Ectodermal cell (in vitro differentiated cells): ENCODE data around the gene CST6.

Experiments used
- H3K27ac ChIP-seq: 2 replicates; pipeline ENCODE4 v1.7.0; 2013; ENCODE audit warnings: mild to moderate bottlenecking, low read depth, low read length; ENCODE audit not compliant: insufficient read depth, poor library complexity, severe bottlenecking
- H3K27me3 ChIP-seq: 2 replicates; pipeline ENCODE4 v1.7.0; 2013; ENCODE audit warnings: mild to moderate bottlenecking, low read length; ENCODE audit not compliant: insufficient read depth, control insufficient read depth, poor library complexity, severe bottlenecking
- H3K36me3 ChIP-seq: one replicate; pipeline ENCODE4 v1.7.0; 2013; ENCODE audit warnings: low read length; ENCODE audit not compliant: control insufficient read depth, insufficient read depth
- H3K4me1 ChIP-seq: one replicate; pipeline ENCODE4 v1.7.0; 2013; ENCODE audit warnings: low read length; ENCODE audit not compliant: control insufficient read depth, insufficient read depth
- H3K4me3 ChIP-seq: 2 replicates; pipeline ENCODE4 v1.7.0; 2013; ENCODE audit warnings: low read depth, low read length, control low read depth; ENCODE audit not compliant: insufficient read depth
- H3K9me3 ChIP-seq: 2 replicates; pipeline ENCODE4 v1.7.0; 2013; ENCODE audit warnings: mild to moderate bottlenecking, low read length, moderate library complexity; ENCODE audit not compliant: control insufficient read depth
- WGBS, 2 experiments: methylation state at CpG; one replicate each; pipeline ENCODE4 v1.1.7; 2013; ENCODE audit warnings: missing lambda C conversion rate in 2 of 2; 5-methylcytosine and 5-hydroxymethylcytosine counted together

The CST6 gene

DNA sequence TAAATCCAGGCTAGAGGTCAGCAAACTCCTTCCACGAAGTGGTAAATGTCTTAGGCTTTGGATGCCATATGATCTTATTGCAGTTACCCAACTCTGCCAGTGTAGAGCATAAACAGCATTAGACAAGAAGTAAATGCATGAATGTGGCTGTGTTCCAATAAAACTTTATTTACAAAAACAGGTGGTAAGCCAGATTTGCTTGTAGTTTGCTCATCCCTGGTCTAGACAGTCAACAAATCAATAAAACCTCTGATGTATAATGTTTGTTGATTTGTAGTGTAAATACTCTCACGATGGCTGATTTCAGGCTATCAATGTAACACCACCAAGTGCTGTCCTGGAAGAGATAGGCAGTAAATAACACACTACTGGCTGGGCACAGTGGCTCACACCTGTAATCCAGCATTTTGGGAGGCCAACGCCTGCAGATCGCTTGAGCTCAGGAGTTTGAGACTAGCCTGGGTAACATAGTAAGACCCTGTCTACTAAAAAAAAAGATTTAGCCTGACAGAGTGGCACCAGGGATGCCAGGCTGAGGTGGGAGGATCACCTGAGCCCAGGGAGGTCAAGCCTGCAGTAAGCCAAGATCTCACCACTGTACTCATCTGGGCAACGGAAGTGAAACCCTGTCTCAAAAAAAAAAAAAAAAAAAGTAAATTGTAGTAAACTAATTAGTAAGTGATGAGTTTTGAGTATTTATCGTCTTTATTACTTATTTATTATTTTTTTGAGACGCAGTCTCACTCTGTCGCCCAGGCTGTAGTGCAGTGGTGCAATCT lies 21.3 kb downstream of the CST6 start:
- Histone ChIP-seq H3K9me3 (no peaks in the 10 kb centered on the region), H3K27ac (no peak overlapping the region), H3K27me3 (peaks cover 1% of the 10 kb centered on the region), H3K4me3 (no peak overlapping the region), H3K36me3 (no peaks in the 10 kb centered on the region), H3K4me1 (no peaks in the 10 kb centered on the region)
- 92 to 93% methylated on average over 7 to 8 of the region's 8 CpGs for WGBS, 2 experiments

DNA sequence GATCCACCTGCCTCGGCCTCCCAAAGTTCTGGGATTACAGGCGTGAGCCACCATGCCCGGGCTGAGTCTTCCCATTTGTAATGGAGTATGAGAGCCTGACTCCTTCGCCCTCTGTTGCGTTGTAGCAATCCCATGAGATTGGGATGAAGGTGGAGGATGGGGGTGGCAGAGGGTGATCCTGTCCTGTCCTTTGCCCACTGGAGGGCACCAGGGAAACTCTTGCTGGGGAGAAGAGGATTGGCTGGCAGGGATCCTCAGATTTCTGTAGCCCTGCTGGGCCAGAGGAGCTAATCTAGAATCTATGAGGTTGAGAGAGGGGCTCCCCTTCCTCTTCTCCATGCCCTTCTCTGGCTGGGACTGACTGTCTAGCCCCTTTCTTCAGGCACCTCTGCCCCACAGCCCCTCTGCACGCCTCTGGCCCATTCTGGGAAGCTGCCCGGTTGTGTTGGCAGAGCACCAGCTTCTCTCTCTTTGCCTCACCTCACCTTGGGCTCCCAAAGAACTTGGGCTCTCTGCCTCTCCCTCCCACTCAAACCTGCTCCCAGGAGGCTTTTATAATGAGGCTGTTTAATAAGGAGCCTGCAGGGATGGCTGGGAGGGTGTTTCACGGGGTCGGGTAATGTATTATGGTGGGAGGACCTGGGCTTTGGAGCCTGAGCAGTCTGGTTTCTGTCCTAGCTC lies 24.0 kb downstream of the CST6 start:
- H3K27me3 ChIP-seq: no peaks in the 10 kb centered on the region
- H3K27ac ChIP-seq: no peak overlapping the region
- no peaks in the 10 kb centered on the region for H3K4me1 ChIP-seq
- no peaks in the 10 kb centered on the region for H3K36me3 ChIP-seq
- no peaks in the 10 kb centered on the region for H3K9me3 ChIP-seq
- 84 to 86% methylated on average over 9 of the region's 9 CpGs for WGBS, 2 experiments
- no peak overlapping the region for H3K4me3 ChIP-seq

DNA sequence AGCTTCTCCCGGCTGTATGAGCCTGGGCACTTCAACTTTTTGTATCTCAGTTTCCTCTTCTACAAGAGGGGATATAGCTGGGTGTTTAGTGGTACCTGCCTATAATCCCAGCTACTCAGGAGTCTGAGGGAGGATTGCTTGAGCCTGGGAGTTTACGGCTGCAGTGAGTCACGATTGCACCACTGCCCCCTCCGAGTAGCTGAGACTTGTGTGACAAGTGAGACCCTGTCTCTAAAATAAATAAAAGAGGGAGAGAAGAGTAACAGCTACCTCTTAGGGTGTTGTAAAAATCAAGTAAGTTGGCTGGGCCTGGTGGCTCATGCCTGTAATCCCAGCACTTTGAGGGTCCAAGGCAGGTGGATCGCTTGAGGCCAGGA lies 24.5 kb downstream of the CST6 start:
- Histone ChIP-seq H3K4me1 (no peaks in the 10 kb centered on the region), H3K27ac (no peak overlapping the region), H3K36me3 (peaks cover 1% of the 10 kb centered on the region), H3K4me3 (no peak overlapping the region), H3K9me3 (no peaks in the 10 kb centered on the region), H3K27me3 (no peaks in the 10 kb centered on the region)
- WGBS, 2 experiments: 88 to 89% methylated on average over 5 of the region's 5 CpGs

DNA sequence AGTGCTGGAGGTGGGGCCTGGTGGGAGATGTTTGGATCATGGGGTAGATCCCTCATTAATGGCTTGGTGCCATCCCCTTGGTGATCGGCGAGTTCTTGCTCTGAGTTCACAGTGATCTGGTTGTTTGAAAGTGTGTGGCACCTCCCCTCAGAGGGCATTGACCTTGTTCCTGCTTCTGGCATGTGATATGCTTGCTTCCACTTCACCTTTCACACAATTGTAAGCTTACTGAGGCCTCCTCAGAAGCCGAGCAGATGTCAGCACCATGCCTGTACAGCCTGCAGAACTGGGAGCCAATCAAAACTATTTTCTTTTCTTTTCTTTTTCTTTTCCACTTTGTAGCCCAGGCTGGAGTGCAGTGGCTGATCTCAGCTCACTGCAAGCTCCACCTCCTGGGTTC lies 25.5 kb downstream of the CST6 start:
- WGBS, 2 experiments: 88 to 91% methylated on average over 3 of the region's 3 CpGs

DNA sequence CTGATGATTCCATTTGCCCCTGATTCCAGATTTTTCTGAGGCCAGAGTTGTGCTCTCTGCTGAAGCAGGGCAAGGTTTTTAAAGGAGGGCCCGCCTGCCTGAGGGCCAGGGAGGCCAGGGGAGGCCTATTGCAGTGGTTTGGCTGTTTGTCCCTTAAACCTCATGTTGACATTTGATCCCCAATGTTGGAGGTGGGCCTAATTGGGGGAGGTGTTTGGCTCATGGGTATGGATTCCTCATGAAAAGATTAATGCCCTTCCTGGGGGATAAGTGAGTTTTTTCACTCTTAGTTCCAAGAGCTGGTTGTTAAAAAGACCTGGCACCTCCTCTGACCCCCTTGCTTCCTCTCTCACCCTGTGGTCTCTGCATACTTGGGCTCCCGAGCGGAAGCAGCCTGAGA lies 28.0 kb downstream of the CST6 start:
- H3K4me1 ChIP-seq: peaks cover under 1% of the 10 kb centered on the region
- H3K4me3 ChIP-seq: no peak overlapping the region
- no peak overlapping the region for H3K27ac ChIP-seq
- WGBS, 2 experiments: 91 to 95% methylated on average over 3 of the region's 3 CpGs
- peaks cover 16% of the 10 kb centered on the region for H3K36me3 ChIP-seq
- no peaks in the 10 kb centered on the region for H3K27me3 ChIP-seq
- no peaks in the 10 kb centered on the region for H3K9me3 ChIP-seq

More for the DNA sequence above, 25.5 kb downstream of the CST6 start:
- Histone ChIP-seq H3K4me3 (no peak overlapping the region), H3K4me1 (no peaks in the 10 kb centered on the region), H3K9me3 (no peaks in the 10 kb centered on the region), H3K27me3 (no peaks in the 10 kb centered on the region), H3K27ac (no peak overlapping the region), H3K36me3 (peaks cover 8% of the 10 kb centered on the region)

DNA sequence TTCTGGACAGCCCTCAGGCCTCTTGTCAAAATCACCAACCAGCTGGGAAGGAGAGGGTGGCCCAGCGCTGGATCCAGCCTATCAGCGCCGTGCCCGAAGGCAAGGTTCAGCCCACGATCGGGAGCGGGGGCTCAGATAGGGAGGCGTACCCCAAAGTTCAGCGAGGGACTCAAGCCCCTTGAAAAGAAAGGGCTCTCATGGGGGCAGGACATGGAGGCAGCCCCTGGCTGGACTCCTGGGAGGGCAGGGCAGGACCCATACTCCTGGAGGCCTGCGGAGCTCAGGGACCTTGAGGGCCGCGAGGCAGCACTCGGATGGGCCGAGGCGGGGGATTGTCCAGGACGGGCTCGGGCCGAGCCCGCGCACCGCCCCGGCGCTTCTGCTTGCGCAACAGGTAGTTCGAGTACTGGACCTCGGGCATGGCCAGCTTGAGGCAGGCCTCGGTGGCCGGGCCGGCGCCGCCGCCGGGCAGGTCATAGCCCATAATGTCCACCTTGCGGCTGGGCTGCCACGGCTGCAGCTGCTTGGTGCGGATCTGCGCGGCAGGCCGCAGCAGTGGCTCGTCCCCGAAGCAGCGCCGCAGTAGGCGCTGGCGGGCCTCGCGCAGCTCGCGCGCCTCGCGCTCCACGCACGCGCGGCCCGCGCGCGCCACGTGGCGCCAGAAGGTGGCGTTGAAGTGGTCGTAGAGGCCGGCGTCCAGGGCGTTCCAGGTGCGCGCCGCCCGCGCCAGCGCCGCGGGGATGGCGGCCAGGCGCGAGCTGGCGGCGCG lies 30.6 kb downstream of the CST6 start:
- Histone ChIP-seq H3K27me3 (no peaks in the 10 kb centered on the region), H3K9me3 (no peaks in the 10 kb centered on the region), H3K27ac (no peak overlapping the region), H3K4me1 (peaks cover 6% of the 10 kb centered on the region), H3K36me3 (peaks cover 16% of the 10 kb centered on the region), H3K4me3 (no peak overlapping the region)
- WGBS, 2 experiments: 95 to 96% methylated on average over 81 of the region's 81 CpGs

DNA sequence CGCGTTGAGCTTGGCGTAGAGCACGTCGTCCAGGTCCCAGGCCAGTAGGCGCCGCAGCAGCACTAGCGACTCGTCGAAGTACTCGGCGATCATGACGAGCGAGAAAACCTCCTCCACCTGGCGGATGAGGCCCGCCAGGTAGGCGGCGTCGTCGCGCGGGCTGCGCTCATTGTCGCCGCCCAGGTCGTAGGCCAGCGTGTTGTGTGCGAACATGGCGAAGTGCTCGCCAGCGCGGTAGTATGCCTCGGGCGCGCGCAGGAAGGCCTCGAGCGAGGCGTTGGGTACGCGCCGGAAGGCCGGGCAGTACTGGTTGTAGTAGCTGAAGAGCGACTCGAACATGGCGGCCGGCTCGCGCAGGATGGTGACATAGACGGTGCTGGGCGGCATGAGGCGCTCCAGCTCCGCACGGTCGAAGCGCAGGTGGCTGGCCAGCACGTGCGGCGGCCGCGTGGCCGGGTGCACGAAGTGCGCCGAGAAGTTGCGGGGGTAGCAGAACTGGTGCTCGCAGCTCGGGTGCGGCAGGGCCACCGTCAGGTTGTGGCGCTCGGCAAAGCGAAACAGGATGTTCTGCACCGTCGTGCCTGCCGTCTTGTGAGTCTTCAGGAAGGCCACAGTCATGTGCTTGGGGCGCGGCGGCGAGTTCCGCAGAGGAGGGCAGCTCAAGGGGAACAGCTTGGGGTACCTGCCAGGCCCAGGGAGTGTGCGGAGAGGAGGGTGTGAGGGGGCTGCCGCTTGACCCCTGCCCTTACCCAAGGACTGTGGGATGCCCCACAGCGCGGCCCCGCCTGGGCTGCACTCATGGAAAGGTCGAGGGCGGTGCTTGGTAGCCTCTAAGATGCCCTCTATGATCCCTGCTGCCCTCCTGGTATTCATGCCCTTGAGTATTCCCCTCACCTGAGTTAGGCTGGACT lies 31.4 kb downstream of the CST6 start:
- Histone ChIP-seq H3K36me3 (peaks cover 16% of the 10 kb centered on the region), H3K9me3 (no peaks in the 10 kb centered on the region), H3K27me3 (no peaks in the 10 kb centered on the region), H3K27ac (no peak overlapping the region), H3K4me3 (no peak overlapping the region), H3K4me1 (peaks cover 13% of the 10 kb centered on the region)
- 96 to 97% methylated on average over 88 of the region's 88 CpGs for WGBS, 2 experiments

DNA sequence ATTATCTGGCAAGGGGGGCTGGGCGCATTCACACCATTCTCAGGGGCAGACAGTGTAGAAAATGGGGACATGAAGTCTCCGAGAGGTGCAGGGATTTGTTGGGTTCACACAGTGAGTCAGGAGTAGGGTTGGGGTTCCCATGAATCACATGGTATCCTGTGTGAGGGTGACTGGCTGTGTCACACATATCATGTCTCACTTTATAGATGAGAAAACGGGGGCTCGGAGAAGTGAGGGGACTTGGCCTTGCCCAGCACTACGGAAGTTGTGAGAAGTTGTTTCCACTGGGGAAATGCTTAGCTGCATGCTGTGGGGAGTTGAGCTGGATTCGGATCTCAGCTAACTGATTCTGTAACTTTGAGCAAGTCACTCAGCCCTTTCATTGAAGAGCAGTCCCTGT lies 32.9 kb downstream of the CST6 start:
- H3K4me3 ChIP-seq: no peak overlapping the region
- peaks cover 17% of the 10 kb centered on the region for H3K4me1 ChIP-seq
- no peaks in the 10 kb centered on the region for H3K27me3 ChIP-seq
- no peak overlapping the region for H3K27ac ChIP-seq
- no peaks in the 10 kb centered on the region for H3K9me3 ChIP-seq
- 85 to 86% methylated on average over 6 of the region's 6 CpGs for WGBS, 2 experiments
- H3K36me3 ChIP-seq: peaks cover 16% of the 10 kb centered on the region

DNA sequence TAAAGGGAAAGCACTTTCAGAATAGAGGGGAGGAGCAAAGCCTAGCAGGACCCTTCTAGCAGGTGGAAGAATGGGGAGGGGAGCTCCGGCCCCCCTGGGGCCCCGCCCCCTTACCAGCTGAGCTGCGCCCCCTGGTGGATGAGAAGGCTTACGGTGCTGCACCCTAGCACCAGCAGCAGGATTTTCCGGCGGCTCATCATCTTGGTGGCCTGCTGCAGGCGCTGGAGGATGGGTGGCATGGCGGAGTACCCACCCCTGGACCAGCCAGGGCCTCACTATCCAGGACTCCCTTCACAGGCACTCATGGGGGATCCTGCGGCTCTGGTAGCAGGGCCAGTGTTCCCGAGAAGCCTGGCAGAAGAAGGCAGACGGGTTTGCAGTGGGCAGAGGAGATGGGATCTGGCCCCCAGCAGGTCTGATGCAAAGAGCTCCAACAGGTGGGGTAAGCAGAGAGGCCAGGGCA lies 33.4 kb downstream of the CST6 start:
- H3K4me1 ChIP-seq: peaks cover 17% of the 10 kb centered on the region
- H3K36me3 ChIP-seq: peaks cover 16% of the 10 kb centered on the region
- H3K27me3 ChIP-seq: no peaks in the 10 kb centered on the region
- no peak overlapping the region for H3K27ac ChIP-seq
- no peaks in the 10 kb centered on the region for H3K9me3 ChIP-seq
- 25 to 28% methylated on average over 11 of the region's 11 CpGs for WGBS, 2 experiments
- no peak overlapping the region for H3K4me3 ChIP-seq
